ENCODE results near the gene ASS1.
"Not testable (repeated sequence)": the region's sequence is repeated elsewhere in the genome, so short reads cannot be mapped to it uniquely, and the experiment has no call there.

ASS1 gene

DNA sequence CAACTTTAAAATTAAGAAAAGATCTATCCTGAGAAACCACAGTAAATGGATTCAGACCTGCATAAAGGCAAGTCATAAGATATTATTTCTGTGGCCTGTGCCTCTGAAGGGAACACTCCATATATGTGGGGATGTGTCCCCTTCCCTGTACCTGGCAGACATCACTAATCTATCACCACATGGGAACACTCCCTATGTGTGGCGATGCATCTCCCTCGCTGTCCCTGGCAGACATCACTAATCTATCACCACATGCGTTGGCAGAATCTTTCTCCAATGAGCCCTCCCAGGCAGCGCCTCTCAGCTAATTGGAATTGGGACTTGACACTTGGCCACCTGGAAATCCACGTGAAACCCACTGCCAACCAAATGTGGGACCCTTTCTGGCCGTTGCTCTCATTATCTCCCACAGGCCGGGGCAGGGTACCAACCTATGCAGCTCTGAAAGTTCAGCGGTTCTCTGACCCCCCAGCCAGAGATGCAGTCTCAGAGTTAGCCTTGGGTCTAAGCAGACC is 25.2 kb upstream of the ASS1 start:
- no peak for DNase-seq (ENCODE audit: low read depth)

DNA sequence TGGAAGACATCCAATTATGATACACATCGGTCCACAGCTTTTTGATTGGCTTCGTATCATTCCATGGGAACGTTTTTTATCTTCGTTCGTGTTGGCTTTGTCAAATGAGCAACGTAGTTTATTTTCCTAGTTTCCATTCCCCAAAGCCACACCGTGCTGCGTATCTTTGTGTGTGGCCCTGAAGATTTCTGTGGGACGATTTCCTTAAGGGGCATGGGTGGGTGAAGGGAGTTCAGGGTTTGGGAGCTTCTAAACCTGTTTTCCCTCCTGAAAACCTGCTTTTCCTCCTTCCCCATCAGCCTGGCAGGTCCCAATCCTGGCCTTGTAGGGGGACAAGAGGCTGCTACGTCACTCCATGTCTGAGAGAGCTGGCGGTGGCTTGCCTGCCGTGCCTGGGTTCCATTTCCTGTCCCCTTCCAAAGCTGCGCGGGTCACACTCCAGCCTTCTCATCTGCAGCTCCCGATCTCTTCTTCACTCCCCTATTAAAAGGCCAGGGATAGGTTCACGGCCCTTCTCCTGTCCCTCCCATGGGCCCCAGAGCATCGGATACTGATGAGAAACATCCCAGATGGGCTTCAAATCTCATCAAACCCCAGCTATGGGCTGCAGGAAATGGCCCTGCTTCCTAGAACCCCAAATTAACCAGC is 23.5 kb upstream of the ASS1 start:
- no peak for DNase-seq (ENCODE audit: low read depth)

DNA sequence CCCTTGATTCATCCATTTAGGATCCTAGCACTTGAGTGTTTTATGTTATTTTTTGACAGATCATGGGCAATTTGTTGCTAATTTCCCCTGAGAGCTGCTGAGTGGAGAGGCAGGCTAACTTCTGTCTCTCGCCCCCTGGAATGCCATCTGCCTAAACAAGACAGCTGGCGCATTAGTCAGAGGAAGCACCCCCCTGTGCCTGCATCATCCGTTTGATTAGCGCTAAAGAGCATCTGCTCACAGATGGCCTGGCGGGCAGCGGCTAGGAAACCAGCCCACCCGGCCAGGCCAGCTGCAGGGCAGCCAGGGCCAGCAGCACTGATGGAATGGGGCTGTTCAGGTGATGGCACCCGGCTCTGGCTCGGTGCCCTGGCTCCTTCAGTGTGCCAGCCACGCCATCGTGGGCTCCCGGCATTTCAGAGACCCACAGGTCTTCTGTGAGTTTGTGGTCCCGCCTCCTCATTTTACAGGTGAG is 22.9 kb upstream of the ASS1 start:
- no peak for DNase-seq (ENCODE audit: low read depth)

DNA sequence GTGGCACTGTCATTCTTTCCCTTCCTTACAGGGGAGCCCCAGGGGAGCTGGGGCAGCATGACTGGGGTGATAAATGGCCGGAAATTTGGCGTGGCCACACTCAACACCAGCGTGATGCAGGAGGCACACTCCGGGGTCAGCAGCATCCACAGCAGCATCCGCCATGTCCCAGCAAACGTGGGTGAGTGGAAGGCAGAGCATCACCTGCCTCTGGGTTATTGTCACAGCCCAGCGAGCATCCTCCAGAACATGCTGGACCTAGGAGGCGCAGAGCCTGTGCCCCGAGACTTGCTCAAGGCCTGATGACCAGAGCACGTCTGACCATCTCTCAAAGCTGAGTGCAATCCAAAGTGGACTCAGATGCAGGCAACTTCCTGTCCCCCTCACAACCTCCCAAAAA is 22.2 kb upstream of the ASS1 start:
- no peak for DNase-seq (ENCODE audit: low read depth)

DNA sequence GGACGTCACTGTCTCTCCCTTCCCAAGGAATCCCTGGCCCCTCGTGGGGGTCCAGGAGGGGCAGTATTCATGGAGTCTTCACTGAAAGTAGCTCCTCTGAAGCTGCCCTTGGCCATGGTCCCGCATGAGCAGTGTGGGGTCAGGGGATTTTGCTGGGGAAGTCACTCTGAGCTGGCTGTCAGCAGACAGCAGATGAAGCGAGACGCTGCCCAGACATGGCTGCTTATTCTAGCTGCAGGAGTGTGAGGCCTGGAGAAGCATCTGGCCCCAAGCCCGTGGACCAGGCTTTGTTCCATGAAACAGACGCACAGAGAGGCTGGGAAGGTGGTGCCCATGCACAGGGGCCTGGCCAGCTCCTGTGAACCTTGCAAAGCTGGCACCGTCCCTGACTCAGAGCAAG is 21.5 kb upstream of the ASS1 start:
- DNase-seq (ENCODE audit: low read depth) = no peak

DNA sequence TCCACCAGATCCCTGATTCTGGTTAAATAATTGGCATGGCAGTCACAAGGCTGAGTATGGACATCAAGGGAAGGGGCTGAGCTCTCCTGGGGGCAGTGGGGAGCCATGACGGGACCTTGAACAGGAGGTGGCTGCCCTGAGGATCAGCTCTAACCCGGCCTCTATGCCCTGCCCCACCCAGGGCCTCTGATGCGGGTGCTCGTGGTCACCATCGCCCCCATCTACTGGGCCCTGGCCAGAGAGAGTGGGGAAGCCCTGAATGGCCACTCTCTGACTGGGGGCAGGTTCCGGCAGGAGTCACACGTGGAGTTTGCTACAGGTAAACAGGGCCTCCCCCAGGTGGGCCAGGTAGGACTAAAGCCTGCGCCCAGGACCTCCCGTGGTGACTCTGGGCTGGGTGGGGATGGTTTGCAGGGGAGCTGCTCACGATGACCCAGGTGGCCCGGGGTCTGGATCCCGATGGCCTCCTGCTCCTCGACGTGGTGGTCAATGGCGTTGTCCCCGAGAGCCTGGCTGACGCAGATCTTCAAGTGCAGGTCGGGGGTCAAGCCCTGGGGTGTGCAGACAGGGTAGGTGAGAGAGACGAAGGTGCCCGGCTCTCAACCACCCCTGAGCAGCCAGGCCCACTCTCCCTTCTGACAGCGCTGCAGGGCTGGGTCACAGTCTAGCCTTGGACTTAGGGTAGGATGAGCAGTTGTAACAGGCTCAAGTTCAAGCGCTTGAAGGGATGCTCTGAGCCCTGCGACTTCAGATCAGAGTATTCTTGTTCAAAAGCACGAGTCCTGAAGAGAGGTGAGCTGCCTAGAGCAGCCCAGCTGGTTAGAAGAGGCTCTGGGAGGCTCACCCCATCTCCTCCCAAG is 19.9 kb upstream of the ASS1 start:
- DNase-seq (ENCODE audit: low read depth) = no peak

DNA sequence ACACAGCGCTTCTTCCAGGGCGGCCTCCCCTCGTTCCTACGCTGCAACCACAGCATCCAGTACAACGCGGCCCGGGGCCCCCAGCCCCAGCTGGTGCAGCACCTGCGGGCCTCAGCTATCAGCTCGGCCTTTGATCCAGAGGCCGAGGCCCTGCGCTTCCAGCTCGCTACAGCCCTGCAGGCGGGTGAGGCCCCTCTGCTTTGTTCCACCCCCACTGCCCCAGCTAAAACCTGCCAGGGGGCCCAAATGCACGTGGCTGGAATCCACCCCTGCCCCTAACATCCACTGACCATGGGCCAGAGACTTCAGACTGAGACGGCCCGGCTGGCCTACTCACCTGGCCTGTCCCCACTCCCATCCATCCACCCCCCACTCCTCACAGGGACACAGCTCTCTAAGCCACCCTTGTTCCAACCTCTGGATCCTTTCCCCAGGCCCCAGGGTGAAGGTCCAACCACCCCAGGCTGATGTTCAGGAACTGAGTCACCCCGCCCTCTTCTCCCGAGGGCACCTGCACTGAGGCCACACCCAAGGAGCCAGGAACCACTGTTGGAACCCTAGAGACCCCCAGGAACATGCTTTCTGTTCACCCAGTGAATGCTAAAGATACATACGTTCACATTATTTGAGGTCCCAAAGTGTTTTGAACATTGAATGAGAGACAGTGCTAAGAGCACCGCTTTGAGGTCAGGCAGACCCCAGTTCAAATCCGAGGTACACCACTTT is 18.9 kb upstream of the ASS1 start:
- DNase-seq (ENCODE audit: low read depth) = no peak

DNA sequence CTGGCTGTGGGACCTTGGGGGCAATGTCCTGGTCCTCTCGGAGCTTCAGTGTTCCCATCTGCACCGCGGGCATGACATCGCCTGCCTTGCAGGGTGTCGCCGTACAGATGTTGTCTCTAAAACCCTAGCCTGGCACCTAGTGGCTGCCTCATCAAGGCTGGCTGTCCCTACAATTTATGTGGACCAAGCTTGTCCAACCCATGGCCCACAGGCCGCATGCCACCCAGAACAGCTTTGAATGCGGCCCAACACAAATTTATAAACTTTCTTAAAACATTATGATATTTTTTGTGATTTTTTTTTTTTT is 18.3 kb upstream of the ASS1 start:
- no peak for DNase-seq (ENCODE audit: low read depth)

DNA sequence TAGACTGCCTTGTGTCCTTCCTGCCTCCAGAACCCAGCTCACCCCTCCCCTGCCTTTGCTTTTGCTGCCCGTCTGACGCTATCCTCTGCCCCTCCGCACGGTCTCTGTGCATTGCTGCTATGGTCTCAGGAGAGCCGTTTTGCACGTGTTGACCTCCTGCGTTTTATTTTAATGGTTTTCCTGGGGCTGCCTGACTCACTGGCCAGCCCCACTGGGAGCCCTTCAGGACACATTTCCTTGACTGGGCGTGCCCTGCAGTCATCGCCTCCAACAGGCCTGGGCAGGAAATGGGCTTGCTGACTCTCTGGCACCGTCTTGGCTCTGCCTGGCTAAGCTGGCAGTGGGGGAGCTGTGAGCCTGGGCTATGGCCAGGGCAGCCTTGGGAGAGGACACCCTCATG is 17.9 kb upstream of the ASS1 start:
- no peak for DNase-seq (ENCODE audit: low read depth)

DNA sequence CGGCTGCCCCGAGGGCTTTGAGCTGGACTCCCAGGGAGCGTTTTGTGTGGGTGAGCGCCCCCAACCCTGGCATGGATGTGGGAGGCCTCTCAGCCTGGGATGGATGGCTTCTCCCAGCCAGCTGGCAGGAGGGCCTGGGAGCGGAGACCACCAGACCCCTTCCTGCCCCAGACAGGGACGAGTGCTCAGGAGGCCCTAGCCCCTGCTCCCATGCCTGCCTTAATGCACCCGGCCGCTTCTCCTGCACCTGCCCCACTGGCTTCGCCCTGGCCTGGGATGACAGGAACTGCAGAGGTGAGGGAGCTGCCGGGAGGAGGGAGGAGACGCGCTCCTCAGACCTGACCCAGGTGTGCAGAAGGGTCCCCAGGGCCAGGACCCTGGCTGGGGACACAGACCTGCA is 17.4 kb upstream of the ASS1 start:
- no peak for DNase-seq (ENCODE audit: low read depth)

DNA sequence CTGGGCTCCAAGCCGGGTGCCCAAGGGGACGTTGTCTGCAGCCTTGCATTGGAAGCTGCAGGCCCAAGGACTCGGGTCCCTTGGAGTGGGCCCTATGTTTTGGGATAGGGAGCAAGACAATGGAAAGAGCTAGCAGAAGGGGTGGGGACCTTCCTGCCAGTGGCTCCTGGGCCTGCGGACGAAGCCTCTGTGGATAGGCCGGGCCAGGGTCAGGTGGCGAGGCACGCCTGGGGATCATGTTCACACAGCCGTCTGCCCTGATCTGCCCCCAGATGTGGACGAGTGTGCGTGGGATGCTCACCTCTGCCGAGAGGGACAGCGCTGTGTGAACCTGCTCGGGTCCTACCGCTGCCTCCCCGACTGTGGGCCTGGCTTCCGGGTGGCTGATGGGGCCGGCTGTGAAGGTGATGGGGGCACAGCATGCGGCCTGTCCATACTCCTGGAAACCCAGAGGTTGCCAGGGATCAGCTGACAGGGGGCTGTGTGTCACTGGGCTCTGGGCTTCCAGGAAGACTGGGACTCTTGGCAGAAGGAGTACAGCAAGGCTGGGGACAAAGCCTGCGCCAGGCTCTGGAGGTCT is 16.6 kb upstream of the ASS1 start:
- no peak for DNase-seq (ENCODE audit: low read depth)

DNA sequence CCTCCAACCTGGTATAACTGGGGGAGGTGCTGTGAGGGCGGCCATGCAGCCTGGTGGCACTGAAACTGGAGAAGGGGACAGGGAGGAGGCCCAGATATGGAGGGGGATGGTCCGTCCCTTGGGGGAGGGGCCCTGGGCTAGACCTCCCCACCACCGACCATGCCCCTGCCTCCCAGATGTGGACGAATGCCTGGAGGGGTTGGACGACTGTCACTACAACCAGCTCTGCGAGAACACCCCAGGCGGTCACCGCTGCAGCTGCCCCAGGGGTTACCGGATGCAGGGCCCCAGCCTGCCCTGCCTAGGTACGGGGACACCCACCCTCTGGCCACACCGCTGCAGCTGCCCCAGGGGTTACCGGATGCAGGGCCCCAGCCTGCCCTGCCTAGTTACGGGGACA is 15.4 kb upstream of the ASS1 start:
- DNase-seq (ENCODE audit: low read depth) = no peak

DNA sequence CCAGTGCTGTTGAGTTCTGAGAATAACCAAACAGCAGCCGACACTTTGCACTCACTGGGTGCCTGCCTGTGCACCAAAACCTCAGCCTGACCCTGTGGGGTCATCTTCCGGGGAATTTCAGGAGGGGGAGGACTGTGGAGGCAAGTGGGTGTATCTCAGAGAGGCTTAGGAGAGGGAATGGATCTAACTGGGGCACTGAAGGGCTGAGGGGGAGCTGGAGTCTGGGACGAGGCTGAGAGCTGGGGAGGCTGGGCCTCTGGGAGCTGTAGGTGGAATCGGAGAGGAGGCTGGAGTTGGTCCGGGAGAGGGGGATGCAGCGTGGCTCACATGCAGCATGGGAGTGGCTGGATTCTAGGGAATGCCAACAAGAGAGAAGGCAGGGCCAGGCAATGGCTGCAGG is 14.9 kb upstream of the ASS1 start:
- DNase-seq (ENCODE audit: low read depth) = no peak

DNA sequence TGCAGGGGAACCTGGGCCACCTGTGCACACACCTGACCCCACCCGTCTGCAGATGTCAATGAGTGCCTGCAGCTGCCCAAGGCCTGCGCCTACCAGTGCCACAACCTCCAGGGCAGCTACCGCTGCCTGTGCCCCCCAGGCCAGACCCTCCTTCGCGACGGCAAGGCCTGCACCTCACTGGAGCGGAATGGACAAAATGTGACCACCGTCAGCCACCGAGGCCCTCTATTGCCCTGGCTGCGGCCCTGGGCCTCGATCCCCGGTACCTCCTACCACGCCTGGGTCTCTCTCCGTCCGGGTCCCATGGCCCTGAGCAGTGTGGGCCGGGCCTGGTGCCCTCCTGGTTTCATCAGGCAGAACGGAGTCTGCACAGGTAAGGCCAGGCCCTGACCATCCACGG is 14.5 kb upstream of the ASS1 start:
- DNase-seq (ENCODE audit: low read depth) = no peak

DNA sequence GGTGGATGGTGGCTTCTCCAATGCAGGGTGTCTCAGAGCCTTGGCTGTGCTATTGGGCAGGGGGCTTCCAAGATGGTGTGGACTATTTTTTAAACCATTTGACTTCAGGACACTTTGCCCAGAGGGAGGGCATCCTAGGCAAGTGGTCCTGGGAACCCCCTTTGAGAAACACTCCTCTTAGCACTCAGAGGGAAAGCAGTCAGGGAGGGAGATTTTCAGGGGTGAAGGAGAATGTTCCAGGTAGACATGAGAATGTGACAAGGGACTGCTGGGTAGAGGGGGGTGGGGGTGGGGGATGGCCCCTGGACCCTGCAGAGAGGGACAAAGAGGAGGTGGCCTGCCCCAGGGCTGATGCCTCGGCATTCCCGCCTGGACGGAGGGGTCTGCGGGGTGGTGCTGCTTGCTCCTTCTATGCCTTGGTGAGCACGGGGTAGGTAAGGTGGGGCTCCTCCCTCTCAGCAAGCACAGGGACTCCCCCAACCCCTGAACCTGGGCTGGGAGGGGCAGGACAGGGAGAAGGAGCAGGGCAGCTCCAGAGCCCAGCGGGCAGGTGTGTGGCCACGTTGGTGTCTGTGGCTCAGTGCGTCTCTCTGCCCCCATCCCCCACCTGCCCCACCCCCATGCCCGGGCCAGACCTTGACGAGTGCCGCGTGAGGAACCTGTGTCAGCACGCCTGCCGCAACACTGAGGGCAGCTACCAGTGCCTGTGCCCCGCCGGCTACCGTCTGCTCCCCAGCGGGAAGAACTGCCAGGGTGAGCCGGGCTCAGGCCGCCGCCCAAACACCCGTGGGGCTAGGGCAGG is 13.8 kb upstream of the ASS1 start:
- no peak for DNase-seq (ENCODE audit: low read depth)

DNA sequence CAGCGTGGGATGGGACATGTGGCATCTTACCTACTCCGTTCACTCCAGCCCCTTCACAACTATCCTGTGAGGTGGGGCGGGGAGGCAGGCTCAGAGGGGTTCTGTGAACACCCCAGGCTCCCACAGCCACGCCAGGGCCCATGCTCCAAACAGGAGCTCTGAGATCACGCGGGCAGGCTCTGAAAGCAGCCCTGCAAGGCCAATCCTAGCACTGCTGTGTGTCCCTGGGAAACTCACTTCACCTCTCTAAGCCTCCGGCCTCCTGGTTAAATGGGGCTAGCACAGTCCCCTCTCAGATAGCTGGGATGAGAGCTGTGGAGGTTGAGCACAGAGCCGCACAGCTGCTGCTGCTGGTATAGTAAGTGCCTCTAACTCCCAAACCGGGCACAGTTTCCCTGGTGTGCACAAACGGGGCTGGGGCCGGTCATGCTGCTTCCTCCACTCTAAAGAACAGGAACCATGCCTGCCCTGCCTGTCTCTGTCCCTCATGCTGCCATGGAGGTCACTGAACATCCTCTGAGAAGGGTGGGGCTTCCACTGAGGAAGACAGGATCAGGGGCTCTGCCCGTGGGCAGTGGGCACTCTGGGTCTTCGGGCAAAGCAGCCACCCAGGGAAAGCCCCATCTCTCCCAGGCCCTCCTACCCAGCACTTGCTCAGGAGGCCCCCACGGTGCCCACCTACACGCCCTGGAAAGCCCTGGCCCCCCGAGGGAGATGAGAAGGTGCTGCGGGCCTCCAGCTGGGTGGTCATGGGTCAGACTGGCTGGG is 13.0 kb upstream of the ASS1 start:
- no peak for DNase-seq (ENCODE audit: low read depth)

DNA sequence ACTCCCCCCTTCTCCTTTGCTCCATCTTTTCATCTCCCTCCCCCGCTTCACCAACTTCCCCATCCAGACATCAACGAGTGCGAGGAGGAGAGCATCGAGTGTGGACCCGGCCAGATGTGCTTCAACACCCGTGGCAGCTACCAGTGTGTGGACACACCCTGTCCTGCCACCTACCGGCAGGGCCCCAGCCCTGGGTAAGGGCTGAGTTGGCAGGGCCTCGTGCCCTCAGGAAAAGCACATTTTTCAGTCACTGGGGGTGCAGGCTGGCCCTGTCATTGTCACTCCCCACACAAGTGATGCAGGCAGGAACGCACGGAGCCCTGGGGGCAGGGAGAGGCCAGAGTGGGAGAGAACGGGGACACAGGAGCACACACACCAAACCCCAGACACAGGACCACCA is 12.4 kb upstream of the ASS1 start:
- DNase-seq (ENCODE audit: low read depth) = no peak

DNA sequence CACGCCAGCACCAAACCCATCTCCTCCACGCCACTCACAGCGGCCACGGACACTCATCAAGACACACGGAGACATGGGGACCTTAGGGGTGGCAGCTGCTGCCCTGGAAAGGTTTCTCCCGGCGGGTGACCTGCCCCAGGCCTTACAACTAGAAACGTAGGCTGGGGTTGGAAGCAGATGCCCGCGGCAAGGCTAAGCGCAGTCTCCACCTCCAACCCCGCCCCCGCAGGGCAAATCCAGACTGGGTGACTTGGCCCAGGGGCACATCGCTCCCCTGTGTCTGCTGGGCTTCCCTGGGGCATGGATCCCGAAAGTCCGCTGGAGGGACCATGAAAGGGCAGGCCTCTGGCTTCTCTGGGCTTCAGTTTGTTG is 12.0 kb upstream of the ASS1 start:
- DNase-seq (ENCODE audit: low read depth) = no peak

DNA sequence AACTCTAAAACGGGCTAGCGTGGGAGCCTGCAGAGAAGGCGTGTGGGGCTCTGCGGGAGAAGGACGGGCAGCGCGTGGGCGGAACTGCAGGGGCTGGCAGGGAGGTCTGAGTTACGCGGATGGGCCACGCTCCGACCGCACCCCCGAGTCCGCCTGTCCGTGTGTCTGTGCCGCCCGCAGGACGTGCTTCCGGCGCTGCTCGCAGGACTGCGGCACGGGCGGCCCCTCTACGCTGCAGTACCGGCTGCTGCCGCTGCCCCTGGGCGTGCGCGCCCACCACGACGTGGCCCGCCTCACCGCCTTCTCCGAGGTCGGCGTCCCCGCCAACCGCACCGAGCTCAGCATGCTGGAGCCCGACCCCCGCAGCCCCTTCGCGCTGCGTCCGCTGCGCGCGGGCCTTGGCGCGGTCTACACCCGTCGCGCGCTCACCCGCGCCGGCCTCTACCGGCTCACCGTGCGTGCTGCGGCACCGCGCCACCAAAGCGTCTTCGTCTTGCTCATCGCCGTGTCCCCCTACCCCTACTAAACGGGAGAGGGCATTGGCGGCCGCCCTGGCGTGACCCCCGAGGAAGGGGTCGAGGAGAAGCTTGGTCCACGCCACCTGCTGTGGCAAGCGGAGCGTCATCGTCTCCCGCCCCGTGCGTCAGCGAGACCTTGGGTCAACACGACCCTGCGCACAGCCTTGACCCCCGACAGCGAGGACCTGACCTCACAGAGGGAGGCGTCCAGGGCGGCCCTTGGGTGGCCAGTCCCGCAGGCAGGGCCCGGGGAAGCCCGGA is 11.4 kb upstream of the ASS1 start:
- no peak for DNase-seq (ENCODE audit: low read depth)

DNA sequence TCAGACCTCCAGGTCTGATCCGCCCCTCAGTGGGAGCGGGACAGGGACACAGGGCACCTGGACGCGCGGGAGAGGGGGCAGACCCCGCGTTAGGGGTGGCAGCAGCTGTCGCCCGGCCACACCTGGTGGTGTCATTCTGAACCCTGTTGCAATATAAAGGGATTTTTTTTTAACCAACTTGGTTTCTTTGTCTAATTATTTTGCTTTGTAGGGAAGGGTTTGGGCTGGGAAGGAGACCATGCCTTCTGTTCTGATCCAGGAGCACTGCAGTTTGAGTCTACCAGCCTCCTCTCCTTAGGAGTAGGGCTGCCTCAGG is 10.9 kb upstream of the ASS1 start:
- no peak for DNase-seq (ENCODE audit: low read depth)

DNA sequence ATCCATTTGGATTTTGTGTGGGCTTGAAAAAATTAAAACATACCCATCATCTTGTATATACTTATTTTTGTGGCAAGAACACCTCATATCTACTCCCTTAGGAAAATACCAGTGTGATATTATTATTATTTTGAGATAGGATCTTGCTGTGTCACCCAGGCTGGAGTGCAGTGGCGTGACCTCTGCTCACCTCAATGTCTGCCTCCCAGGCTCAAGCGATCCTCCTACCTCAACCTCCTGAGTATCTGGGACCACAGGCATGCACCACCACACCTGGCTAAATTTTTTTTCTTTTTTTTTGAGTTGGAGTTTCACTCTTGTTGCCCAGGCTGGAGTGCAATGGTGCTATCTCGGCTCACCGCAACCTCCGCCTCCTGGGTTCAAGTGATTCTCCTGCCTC is 10.1 kb upstream of the ASS1 start:
- DNase-seq (ENCODE audit: low read depth) = not testable (repeated sequence)
